SK-N-MC (cell line): ENCODE measurements around the gene RUNX1.

Source experiments
- DNase-seq: peaks from one replicate; pipeline ENCODE4 v3.0.0-alpha.2; 2011; ENCODE audit warnings: low read depth, low spot score
- H3K27ac ChIP-seq: fragments of 200-600 bp; sonication (generic); 2 replicates; pipeline ENCODE4 v1.5.1; 2016; ENCODE audit warnings: mixed run types
- H3K36me3 ChIP-seq: fragments of 200-600 bp; sonication (generic); 2 replicates; pipeline ENCODE4 v1.6.1; 2017; ENCODE audit warnings: antibody characterized with exemption, low read length, mixed read lengths; ENCODE audit not compliant: insufficient read depth
- H3K4me3 ChIP-seq: fragments of 200-600 bp; sonication (generic); 2 replicates; pipeline ENCODE4 v1.5.1; 2016
- H3K9ac ChIP-seq: fragments of 200-600 bp; sonication (generic); 2 replicates; pipeline ENCODE4 v1.8.0; 2017; ENCODE audit warnings: mixed run types, mixed read lengths; ENCODE audit not compliant: insufficient read length
- H3K9me3 ChIP-seq: fragments of 200-600 bp; sonication (generic); 2 replicates; pipeline ENCODE4 v1.6.1; 2017; ENCODE audit warnings: low read depth, mild to moderate bottlenecking, antibody characterized with exemption, low read length, moderate library complexity, mixed read lengths
- EZH2 ChIP-seq: fragments of 200-600 bp; sonication (generic); IDR thresholded peaks from one replicate; pipeline ENCODE4 v1.6.1; 2017; ENCODE audit warnings: antibody characterized with exemption
- FOXP2 ChIP-seq: optimal IDR thresholded peaks from 2 replicates; pipeline ENCODE3; 2011; ENCODE audit warnings: mild to moderate bottlenecking, moderate library complexity; ENCODE audit not compliant: insufficient read depth; ENCODE audit errors: extremely low read length, control extremely low read depth
- POLR2AphosphoS5 ChIP-seq: IDR thresholded peaks from 2 replicates; pipeline ENCODE4 v1.6.1; 2012; ENCODE audit warnings: mild to moderate bottlenecking, low read depth, low read length, borderline replicate concordance

Gene RUNX1

DNA sequence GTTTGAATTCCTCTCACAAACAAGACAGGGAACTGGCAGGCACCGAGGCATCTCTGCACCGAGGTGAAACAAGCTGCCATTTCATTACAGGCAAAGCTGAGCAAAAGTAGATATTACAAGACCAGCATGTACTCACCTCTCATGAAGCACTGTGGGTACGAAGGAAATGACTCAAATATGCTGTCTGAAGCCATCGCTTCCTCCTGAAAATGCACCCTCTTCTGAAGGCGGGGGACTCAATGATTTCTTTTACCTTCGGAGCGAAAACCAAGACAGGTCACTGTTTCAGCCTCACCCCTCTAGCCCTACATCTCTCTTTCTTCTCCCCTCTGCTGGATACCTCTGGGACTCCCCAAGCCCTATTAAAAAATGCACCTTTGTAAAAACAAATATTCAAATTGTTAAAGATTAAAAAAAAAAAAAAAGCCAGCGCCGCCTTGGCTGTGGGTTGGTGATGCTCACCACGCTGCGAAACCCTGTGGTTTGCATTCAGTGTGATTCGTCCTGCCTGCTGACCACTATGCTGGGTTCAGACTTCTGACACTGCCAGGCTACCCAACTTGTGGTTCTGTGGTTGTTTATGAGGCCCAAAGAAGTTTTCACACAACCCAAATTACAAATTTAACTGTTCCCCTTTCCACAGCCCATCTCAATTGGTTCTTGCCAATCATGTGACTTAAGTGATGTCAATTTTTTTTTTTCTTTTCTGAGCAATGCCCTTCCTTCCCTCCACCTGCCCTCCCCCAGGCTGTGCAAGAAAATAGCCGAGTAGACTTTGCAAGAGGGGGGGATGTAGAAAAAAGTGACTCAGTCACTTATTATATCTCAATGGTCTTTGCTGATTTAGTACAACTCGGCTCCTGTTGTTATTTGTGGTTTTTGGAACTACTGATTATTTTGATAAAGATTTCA lies at the start of gene RUNX1:
TSS of gene RUNX1 (minus strand) at position 597 of the 912 bp plus-strand sequence.
- Histone ChIP-seq H3K9me3 (no peaks in the 10 kb centered on the region), H3K9ac (no peak within 1 kb of the TSS), H3K36me3 (no peaks in the 10 kb centered on the region), H3K4me3 (no peak within 1 kb of the TSS), H3K27ac (no peak within 1 kb of the TSS)
- no peak for TF ChIP-seq EZH2
- no peak for DNase-seq

- H3K4me3 ChIP-seq, result no peak overlapping the region
- no peaks in the 10 kb centered on the region for H3K9me3 ChIP-seq
- H3K27ac ChIP-seq, result no peak overlapping the region
- TF ChIP-seq EZH2 (no peak), POLR2AphosphoS5 (no peak), FOXP2 (no peak)
- H3K36me3 ChIP-seq, result no peaks in the 10 kb centered on the region
- no peak for DNase-seq
- H3K9ac ChIP-seq, result no peak overlapping the region
Observed at GRCh38 chr21:35097525-35097924, 48.4 kb upstream of the RUNX1 start.

DNA sequence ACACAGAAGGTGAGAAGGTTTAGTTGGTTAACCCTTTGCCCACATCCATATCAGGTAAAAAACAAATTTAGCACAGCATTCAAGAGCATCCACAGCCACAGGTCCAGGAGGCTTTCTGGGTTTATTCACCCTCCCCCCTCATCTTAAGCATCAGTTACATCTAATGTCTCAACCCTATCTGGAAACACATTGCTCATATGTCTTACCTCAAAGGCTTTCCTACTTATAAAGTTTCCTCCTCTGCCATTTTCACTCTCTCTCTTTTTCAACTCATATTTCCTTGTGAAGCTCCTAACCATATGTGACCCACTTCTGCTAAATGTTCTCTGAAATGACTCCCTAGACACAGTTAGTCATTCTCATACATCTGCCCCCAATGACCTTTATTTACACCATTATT lies 47.9 kb upstream of the RUNX1 start:
- no peak for DNase-seq
- H3K4me3 ChIP-seq, result no peak overlapping the region
- no peak overlapping the region for H3K27ac ChIP-seq
- no peaks in the 10 kb centered on the region for H3K36me3 ChIP-seq
- no peak overlapping the region for H3K9ac ChIP-seq
- TF ChIP-seq FOXP2 (no peak), EZH2 (no peak), POLR2AphosphoS5 (no peak)
- no peaks in the 10 kb centered on the region for H3K9me3 ChIP-seq

- H3K4me3 ChIP-seq, result no peak overlapping the region
- TF ChIP-seq POLR2AphosphoS5, result no peak
- TF ChIP-seq FOXP2, result no peak
- no peak for TF ChIP-seq EZH2
- DNase-seq, result no peak
- no peaks in the 10 kb centered on the region for H3K9me3 ChIP-seq
- H3K27ac ChIP-seq, result no peak overlapping the region
- no peak overlapping the region for H3K9ac ChIP-seq
- H3K36me3 ChIP-seq, result no peaks in the 10 kb centered on the region
Observed at GRCh38 chr21:35095859-35096291, 46.8 kb upstream of the RUNX1 start.

DNA sequence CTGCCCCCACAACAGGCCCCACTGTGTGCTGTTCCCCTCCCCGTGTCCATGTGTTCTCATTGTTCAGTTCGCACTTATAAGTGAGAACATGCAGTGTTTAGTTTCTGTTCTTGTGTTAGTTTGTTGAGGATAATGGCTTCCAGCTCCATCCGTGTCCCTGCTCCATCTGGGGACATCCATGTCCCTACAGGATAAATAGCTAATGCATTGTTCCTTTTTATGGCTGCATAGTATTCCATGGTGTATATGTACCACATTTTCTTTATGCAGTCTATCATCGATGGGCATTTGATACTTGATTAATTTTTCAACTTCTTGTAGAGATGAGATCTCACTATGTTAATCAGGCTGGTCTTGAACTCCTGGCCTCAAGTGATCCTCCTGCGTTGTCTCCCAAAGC lies 44.4 kb upstream of the RUNX1 start:
- DNase-seq, result no peak
- no peaks in the 10 kb centered on the region for H3K36me3 ChIP-seq
- TF ChIP-seq EZH2 (no peak), FOXP2 (no peak), POLR2AphosphoS5 (no peak)
- no peaks in the 10 kb centered on the region for H3K9me3 ChIP-seq
- no peak overlapping the region for H3K27ac ChIP-seq
- no peak overlapping the region for H3K9ac ChIP-seq
- no peak overlapping the region for H3K4me3 ChIP-seq

- no peak for DNase-seq
- no peak for TF ChIP-seq POLR2AphosphoS5
- no peak for TF ChIP-seq FOXP2
- TF ChIP-seq EZH2, result no peak
- Histone ChIP-seq H3K4me3 (no peak overlapping the region), H3K9me3 (no peaks in the 10 kb centered on the region), H3K9ac (no peak overlapping the region), H3K27ac (no peak overlapping the region), H3K36me3 (no peaks in the 10 kb centered on the region)
Observed at GRCh38 chr21:35091496-35091895, 42.4 kb upstream of the RUNX1 start.

GRCh38 chr21:35090403-35090802 lies 41.3 kb upstream of the RUNX1 start:
- Histone ChIP-seq H3K9ac (no peak overlapping the region), H3K36me3 (no peaks in the 10 kb centered on the region), H3K4me3 (no peak overlapping the region), H3K27ac (no peak overlapping the region), H3K9me3 (no peaks in the 10 kb centered on the region)
- TF ChIP-seq FOXP2 (no peak), POLR2AphosphoS5 (no peak), EZH2 (no peak)
- no peak for DNase-seq

DNA sequence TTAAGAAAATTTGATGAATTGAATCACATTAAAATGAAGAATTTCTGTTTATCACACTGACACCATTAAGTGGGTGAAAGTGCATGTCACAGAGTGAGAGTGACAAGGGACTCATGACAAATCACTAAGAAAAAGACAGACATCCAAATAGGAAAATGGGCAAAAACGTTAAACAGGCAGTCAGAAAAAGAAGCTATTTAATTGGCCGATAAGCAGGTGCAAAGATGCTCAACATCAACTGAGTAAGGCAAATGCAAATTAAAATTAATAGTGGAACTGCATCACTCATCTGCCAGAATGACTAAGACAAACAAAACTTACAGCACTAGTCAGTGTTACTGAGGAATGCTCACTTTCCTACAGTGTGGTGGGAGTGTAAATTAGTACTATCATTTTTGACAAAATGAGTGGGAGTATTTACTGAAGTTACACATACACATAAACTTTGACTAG lies 39.2 kb upstream of the RUNX1 start:
- no peak for DNase-seq
- TF ChIP-seq FOXP2 (no peak), POLR2AphosphoS5 (no peak), EZH2 (no peak)
- no peak overlapping the region for H3K27ac ChIP-seq
- no peaks in the 10 kb centered on the region for H3K36me3 ChIP-seq
- no peak overlapping the region for H3K9ac ChIP-seq
- no peak overlapping the region for H3K4me3 ChIP-seq
- H3K9me3 ChIP-seq, result no peaks in the 10 kb centered on the region

- Histone ChIP-seq H3K9ac (no peak overlapping the region), H3K9me3 (no peaks in the 10 kb centered on the region), H3K27ac (no peak overlapping the region), H3K4me3 (no peak overlapping the region), H3K36me3 (no peaks in the 10 kb centered on the region)
- no peak for DNase-seq
- TF ChIP-seq FOXP2 (no peak), POLR2AphosphoS5 (no peak), EZH2 (no peak)
Observed at GRCh38 chr21:35086357-35086756, 37.3 kb upstream of the RUNX1 start.
